EL (cell line): Measurements from ENCODE around the gene KRTAP5-7.
A peak's percentile ranks its signal among the peaks of the same experiment; 100 is the strongest.
"Not testable (repeated sequence)": the region's sequence is repeated elsewhere in the genome, so short reads cannot be mapped to it uniquely, and the experiment has no call there.

Experiments
- DNase-seq: peaks from one replicate; pipeline ENCODE4 v3.0.0-alpha.2; 2016

The KRTAP5-7 gene

DNA sequence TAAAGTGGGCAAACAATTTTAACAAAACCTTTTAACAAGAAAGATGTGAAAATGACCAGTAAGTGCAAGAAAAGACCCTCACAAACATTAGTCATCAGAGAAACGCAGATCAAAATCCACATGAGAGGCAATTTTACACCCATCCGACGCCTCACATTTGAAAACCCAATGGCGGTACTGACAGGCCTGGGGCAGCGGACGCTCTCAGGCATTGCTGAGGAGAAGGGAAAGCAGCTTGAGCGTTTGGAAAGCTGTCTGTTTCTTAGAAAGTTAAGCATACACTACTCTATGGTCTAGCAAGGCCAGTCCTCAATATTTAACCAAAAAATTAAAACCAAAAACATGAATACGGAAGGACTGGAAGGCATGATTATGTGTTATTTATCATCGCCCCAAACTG is 8.8 kb downstream of the KRTAP5-7 start:
- no peak for DNase-seq

DNA sequence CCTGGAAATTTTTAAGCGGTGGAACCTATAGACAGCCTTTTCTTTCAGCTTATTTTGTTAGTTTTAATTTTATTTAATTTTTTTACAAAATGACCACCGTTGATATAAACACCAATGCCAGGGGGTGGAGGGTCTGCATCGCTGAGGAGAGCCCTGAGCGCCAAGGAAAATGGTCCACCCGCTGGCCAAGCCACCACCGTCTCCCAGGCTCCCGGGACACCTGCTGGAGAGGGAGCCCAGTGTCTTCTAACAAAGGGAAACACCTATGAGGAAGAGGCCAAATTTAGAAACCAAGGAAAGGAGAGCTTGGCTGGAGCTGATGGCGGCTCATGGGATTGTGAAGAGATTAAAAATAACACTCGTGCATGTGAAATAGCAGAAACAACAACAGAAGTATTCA is 10.5 kb downstream of the KRTAP5-7 start:
- DNase-seq = no peak

DNA sequence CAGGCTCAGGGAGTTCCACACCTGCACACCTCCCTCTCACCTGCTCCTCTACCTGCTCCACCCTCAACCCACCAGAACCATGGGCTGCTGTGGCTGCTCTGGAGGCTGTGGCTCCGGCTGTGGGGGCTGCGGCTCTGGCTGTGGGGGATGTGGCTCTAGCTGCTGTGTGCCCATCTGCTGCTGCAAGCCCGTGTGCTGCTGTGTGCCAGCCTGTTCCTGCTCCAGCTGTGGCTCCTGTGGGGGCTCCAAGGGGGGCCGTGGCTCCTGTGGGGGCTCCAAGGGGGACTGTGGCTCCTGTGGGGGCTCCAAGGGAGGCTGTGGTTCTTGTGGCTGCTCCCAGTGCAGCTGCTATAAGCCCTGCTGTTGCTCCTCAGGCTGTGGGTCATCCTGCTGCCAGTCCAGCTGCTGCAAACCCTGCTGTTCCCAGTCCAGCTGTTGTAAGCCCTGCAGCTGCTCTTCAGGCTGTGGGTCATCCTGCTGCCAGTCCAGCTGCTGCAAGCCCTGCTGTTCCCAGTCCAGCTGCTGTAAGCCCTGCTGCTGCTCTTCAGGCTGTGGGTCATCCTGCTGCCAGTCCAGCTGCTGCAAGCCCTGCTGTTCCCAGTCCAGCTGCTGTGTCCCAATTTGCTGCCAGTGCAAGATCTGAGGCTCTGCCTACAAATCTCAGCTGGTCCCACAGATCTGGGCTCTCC is 11.1 kb downstream of the KRTAP5-7 start, which contains the start of gene KRTAP5-8:
Gene KRTAP5-8 (plus strand): TSS at position 49 of the 689 bp plus-strand sequence. CDS start 31 bp downstream, at position 80.
- DNase-seq = not testable (repeated sequence)

DNA sequence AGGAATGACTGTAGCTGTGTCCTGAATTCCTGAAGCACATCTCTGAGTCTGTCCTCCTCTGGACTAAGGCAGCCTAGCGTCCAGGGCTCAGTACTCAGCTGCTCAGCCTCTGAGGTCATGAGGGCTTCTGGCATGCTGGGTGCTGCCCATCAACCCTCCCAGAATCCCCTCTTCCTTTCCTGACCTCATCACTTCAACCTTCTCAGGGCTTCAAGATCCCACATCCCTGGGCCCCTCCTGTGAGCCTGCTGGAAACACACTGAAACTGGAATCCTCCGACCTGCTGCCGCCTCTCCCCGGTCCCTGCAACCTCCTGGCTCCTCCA is 11.6 kb downstream of the KRTAP5-7 start:
- no peak for DNase-seq

DNA sequence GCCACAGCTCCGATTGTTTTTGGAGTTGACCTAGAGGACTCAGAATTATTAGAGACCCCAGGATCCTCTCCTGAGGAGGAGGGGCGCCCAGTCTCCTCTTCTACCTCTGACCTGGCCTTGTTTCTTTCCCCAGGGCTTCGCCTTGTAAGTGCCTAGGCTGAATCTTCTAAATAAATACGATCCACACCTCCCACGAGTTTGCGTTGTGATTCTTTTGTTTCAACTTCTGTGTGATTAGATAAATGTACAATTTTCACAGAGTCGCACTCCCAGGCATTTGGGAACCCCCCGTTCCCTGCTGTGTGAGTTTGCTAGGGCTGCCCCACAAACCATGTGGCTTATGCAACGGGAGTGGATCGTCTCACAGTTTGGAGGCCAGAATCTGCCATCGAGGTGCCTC is 11.9 kb downstream of the KRTAP5-7 start:
- DNase-seq = no peak

DNA sequence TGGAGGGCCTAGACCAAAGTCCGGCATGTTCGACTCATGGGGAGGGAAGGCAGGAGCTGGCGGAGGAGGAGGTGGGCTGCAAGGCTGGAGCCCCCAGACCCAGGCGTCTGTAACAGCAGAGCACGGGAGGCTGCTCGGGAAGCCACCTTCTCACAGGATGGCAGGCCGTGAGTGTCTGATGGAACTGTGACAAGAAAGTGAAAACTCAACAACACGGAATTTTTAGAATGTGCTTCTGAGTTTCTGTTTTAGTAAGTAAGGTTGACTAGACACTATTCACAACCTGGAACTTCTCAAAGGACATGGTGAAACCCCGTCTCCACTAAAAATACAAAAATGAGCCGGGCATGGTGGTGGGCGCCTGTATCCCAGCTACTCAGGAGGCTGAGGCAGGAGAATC is 12.9 kb downstream of the KRTAP5-7 start:
- not testable (repeated sequence) for DNase-seq

DNA sequence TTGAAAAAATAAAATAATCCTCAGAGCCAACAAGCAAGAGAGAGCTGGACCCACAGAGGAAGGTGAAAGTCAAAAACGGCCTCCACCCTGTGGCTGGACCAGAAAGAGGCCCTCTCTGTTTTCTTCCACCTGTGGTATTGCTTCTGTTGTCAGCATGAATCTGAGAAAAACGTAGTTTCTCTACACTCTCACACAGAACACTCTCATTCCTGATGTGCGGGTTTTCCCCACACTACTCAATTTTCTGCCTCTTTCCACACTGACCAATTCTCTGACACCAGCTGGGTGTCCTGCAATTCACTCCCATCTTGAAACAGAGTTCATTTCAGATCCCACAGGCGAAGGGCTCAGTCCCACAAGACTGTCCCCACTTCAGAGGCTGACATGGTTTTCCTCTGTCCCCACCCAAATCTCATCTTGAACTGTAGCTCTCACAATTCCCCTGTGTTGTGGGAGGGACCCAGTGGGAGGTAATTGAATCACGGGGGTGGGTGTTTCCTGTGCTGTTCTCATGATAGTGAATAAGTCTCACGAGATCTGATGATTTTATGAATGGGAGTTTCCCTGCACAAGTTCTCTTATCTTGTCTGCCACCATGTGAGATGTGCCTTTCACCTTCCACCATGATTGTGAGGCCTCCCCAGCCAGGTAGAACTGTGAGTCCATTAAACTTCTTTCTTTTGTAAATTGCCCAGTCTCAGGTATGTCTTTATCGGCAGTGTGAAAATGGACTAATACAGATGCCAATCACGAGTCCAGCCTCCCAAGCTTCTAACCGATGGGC is 13.6 kb downstream of the KRTAP5-7 start:
- not testable (repeated sequence) for DNase-seq

DNA sequence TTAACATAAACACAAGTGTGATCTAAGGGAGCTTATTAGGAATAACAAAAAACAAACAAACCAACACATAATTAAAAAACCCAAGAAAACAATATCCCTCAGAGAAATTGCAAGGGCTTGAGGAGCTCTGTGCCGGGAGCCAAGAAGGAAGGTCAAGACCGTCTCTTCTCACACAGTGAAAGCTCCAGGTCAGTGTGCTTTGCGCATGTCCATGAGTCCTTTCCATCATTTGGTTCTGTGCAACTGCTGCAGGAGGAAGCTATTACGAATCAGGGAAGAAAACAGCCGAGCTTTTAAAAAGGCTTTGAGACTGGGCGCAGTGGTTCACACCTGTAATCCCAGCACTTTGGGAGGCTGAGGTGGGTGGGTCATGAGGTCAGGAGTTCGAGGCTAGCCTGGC is 15.3 kb downstream of the KRTAP5-7 start:
- DNase-seq = no peak

DNA sequence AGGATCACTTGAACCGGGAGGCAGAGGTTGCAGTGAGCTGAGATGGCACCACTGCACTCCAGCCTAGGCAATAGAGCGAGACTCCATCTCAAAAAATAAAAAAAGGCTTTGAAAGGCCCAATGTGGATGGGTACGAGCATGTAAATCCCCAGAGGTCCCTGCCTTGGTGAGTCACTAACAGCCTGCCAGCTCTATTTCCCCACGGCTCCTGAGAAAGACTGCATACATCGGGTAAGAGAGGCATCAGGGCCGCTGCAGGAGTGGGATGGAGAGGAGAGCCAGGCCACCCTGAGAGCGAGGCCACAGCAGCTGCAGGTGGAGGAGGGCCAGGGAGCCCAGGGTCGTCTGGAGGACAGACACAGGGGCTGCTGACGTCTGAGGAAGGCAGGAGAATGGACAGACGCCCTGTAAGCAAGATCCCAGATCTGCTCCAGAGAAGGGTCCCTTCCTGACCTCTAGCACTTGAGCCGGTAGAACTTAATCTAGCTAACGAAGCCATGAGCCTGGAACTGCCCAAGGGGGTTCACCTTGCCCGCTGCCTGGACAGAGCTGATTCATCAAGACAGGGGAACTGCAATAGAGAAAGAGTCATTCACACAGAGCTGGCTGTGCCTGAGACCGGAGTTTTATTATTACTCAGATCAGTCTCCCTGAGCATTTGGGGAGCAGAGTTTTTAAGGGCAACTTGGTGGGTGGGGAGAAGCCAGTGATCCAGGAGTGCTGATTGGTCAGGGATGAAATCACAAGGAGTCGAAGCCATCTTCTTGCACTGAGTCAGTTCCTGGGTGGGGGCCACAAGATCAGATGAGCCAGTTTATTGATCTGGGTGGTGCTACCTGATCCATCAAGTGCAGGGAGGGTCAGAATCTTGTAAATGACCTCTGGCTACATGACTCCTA is 16.1 kb downstream of the KRTAP5-7 start:
- no peak for DNase-seq

DNA sequence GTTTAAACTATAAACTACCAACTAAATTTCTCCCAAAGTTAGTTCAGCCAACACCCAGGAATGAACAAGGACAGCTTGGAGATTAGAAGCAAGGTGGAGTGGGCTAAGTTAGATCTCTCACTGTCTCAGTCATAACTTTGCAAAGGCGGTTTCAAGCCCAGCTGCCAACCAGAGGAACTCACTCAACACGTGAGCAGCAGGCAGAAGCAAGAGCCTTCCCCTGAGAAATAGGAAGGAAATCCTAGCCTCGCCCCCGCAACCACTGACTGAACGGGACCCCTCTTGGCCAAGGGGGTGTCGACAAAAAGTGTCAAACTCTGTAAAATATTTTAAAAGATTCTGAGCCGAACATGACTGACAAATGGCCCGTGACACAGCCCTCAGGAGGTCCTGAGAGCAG is 16.8 kb downstream of the KRTAP5-7 start:
- DNase-seq = no peak

DNA sequence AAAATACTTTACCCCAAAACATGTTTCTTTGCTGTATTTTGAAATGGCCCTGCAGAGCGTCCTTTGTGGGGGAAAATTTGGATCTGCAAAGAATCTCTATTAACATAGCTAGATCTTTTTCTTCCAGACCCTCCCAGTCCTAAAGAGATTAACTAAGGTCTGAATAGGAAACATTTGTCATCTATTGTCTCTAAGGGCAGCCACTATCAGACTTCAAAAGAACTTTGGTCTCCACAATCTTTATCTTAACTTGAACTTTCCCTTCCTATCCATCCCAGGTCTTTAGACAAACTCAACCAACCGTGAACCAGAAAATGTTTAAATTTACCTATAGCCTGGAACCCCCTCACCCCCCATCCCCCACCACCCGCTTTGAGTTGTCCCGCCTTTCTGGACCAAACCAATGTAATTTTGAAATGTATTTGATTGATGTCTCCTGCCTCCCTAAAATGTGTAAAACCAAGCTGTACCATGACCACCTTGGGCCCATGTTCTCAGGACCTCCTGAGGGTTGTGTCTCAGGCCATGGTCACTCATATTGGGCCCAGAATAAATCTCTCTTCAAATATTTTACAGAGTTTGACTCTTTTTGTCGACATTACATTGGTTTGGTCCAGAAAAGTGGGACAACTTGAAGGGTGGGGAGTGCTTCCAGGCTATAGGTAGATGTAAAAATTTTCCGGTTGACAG is 17.6 kb downstream of the KRTAP5-7 start:
- DNase-seq = no peak

DNA sequence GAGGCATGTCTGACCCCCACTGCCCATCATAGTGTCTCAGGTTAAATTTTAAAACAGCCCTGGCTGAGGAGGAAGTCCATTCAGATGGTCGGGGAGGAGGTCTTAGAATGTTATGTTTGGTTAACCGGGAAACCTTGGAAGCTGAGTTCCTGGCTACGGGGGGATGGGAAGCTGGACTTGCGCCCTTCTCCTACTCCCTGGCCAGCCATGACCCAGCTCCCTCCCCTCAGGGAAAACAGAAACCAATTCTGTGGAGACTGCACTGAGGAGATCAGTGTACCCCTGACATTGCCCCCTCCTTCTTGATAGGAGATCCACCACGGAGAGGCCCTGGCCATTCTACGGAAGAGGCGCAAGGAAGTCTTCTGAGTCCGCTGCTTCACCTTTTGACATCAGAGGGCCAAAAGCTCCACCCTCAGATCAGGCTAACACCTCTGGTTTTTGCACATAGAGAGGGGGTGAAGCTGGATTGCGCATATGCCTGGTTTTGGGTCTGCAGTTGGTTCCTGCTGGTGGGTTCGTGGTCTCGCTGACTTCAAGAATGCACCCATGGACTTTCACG is 18.4 kb downstream of the KRTAP5-7 start:
- DNase-seq = no peak

DNA sequence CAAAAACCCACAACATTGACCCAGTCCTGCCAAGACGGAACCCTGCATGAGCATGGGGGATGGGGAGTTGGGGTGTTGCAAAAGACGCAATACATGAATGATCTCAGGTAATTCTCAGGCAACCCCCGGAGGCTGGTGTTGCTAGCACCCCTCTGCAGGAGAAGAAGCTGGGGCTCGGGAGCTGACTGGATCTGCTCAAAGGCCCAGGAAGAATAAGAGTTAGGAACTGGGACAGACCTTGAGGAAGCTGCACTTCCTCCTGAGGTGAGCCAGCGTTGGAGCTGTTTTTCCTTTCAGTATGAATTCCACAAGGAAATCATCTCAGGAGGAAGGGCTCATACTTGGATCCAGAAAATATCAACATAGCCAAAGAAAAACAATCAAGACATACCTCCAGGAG is 21.1 kb downstream of the KRTAP5-7 start, which contains the start of gene KRTAP5-9:
Gene KRTAP5-9 (plus strand): TSS at position 301 of the 400 bp plus-strand sequence. CDS start 238 bp downstream, outside the sequence.
- DNase-seq = no peak

DNA sequence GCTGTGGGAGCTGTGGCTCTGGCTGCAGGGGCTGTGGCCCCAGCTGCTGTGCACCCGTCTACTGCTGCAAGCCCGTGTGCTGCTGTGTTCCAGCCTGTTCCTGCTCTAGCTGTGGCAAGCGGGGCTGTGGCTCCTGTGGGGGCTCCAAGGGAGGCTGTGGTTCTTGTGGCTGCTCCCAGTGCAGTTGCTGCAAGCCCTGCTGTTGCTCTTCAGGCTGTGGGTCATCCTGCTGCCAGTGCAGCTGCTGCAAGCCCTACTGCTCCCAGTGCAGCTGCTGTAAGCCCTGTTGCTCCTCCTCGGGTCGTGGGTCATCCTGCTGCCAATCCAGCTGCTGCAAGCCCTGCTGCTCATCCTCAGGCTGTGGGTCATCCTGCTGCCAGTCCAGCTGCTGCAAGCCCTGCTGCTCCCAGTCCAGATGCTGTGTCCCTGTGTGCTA is 21.7 kb downstream of the KRTAP5-7 start:
- no peak for DNase-seq

DNA sequence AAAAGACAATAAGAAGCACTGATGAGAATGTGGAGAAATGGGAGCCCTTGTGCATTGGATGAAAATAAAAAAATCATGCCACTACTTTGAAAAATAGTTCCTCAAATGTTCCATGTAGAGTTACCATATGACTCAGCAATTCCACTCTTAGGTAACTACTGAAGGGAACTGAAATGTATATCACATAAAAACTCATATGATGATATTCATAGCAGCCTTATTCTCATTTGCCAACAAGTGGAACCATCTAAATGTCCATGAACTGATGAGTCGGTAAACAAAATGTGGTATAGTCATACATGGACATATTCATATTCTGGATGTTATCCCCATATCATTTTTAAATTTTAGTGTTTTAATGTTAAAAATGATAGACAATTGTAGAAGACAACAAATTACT is 24.6 kb downstream of the KRTAP5-7 start:
- DNase-seq = no peak

DNA sequence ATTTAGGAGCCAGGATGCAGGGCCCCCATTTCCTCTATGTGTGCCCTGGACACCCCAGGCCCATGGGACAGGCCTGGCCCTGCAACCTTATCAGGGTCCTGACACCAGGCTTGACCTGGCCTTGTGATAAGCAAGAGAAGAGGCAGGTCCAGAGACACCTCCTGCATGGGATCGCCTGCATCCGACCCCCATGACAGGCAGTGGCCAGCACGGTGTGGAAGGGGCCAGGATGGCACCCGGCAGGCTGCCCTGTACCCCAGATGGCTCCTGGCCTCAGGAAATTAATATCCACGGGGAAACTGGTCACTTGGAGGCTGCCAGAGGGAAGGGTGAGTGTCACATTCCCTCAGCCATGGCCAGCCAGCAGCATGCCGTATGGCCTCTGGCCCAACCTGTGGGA is 27.9 kb downstream of the KRTAP5-7 start:
- DNase-seq = no peak

DNA sequence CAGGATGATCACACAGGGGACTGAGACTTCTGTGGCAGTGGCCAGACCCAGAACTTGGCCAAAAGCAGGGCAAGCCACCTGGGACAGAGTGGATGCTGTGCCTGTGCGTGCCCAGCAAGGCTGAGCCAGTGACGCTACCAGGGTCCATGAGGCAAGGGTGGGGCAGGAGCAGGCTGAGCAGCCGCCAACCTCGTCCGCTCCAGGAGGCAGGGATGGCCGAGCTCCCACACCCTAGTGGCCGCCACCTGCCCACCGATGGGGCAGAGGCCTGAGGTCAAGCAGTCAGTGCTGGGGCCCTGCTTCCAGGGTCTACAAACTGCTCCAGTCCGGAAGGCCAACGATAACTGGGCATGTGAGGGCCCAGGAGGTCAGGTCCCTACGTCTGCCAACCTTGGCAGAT is 28.4 kb downstream of the KRTAP5-7 start:
- DNase-seq = no peak

DNA sequence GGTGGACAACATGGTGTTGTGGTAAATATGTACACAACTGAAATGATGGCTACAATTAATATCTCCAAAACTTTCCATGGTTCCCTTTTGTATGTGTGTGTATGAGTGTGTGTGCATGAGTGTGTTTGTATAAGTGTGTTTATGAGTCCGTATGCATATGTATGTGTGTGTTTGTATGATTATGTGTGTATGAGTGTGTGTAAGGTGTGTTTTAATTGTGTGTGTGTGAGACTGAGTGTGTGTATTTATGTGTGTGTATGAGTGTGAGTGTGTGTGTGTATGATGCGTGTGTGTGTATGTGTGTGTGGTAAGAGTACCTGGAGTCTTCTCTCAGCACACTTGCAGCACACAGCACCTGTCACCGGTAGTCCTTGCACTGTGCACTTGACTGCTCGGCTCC is 29.0 kb downstream of the KRTAP5-7 start:
- DNase-seq = no peak

DNA sequence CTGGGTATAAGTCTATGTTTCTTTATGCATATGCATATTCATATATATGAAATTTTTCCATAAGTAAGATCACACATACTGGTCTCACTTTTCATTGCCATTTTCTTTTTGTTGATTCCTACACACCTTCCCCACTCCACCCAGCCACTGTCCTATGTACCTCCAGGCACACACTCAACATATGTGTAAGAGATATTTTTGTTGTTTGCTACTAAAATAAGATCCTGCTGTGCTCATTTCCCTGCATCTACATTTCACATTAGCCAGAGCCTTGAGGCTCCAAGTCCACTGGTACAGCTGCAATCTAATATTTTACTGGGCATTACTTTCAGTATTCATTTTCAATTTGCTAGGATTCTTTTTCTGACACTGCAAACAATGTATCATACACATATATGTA is 30.2 kb downstream of the KRTAP5-7 start:
- DNase-seq = no peak

DNA sequence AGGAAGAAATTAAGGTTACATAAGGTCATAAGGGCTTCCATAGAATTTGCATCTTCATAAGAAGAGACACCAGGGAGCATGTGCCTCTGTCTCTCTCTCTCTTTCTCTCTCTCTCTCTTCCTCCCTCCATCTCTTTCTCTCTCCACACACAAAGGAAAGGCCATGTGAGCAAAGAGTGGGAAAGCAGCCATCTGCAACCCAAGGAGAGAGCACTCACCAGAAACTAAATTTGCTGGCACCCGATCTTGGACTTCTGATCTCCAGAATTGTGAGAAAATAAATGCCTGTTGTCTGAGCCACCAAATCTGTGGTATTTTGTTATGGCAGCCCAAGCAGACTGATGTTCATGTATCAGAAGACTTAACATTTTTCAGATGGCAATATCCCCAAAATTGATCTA is 31.9 kb downstream of the KRTAP5-7 start:
- no peak for DNase-seq

DNA sequence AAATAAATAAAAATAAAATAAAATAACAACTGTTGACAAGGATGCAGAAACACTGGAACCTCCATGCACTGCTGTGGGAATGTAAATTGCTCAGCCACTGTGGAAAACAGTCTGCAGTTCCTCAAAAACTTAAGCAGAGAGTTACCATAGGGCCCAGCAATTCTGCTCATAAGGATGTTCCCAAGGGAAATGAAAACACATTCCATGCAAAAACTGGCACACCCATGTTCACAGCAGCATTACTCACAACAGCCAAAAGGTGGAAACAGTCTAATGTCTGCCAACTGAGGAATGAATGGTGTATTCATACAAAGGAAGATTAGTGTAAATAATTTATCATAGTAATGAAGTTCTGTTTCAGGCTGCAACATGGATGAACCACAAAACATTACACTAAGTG is 35.1 kb downstream of the KRTAP5-7 start:
- DNase-seq = no peak

DNA sequence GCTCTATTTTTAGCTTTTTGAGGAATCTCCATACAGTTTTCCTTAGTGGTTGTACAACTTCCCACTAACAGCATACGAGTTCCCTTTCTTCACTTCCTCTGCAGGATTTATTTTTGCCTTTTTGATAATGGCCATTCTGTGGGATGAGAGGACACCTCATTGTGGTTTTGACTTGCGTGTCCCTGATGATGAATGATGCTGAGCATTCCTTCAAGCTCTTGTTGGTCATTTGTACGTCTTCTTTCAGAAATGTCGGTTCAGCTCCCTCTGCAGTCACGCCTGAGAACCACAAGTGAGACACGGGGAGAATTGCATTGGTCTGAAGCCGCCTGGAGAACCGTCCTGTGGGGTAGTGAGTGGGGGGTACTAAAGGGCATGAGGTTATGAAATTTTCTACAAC is 36.3 kb downstream of the KRTAP5-7 start:
- peak; percentile 62 for DNase-seq
